ENCODE data around the gene ZNF268.

The ZNF268 gene

DNA sequence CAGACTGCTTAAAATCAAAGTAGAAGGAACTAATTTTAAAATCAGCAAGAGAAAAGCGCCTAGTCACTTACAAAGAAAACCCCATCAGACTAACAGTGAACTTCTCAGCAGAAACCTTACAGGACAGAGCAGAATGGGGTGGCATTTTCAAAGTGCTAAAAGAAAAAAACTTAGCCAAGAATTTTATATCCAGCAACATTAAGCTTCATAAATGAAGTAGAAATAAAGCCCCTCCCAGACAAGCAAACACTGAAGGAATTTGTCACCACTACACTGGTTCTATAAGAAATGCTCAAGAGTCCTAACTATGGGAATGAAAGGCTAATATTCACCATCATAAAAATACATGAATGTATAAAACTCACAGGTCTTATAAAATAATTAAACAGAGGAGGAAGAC is 6.4 kb upstream of the ZNF268 start:
- POLR2A ChIA-PET: no interaction called here
- H3K4me1 ChIP-seq (ENCODE audit: control insufficient read depth, insufficient read depth, low read length): no peaks in the 10 kb centered on the region
- peaks cover 3% of the 10 kb centered on the region for H3K9me3 ChIP-seq (ENCODE audit: control insufficient read depth, insufficient read depth, low read depth, low read length)
- TF ChIP-seq SETDB1 (IDR thresholded peaks at IDR 0.05; ENCODE audit: insufficient read length, low read length) (peak; percentile 90), EGR2 (tag by site-specific recombination; IDR thresholded peaks at IDR 0.05; ENCODE audit: low read depth) (no peak), ZIC2 (tag by site-specific recombination; IDR thresholded peaks at IDR 0.05) (no peak), ZNF510 (tag by site-specific recombination; IDR thresholded peaks at IDR 0.05; ENCODE audit: insufficient replicate concordance) (peak; percentile 14), ZEB2 (tag by site-specific recombination; IDR thresholded peaks at IDR 0.05) (no peak), ZNF768 (tag by site-specific recombination; IDR thresholded peaks at IDR 0.05) (no peak), ZNF423 (tag by site-specific recombination; IDR thresholded peaks at IDR 0.05) (no peak), TRIM28 (IDR thresholded peaks at IDR 0.05; ENCODE audit: borderline replicate concordance, low read length) (no peak), YY1 (tag by site-specific recombination; IDR thresholded peaks at IDR 0.05) (no peak), ZNF626 (tag by site-specific recombination; IDR thresholded peaks at IDR 0.05) (0 out of 2 replicates have a peak, but pooled peaks have one; percentile 63), ZNF623 (tag by site-specific recombination; IDR thresholded peaks at IDR 0.05) (no peak), ZNF404 (tag by site-specific recombination; IDR thresholded peaks at IDR 0.05) (no peak), ZNF184 (tag by site-specific recombination; IDR thresholded peaks at IDR 0.05) (0 out of 2 replicates have a peak, but pooled peaks have one; percentile 37), SCRT2 (tag by site-specific recombination; IDR thresholded peaks at IDR 0.05) (no peak)
- TF ChIP-seq, protein P1, sequence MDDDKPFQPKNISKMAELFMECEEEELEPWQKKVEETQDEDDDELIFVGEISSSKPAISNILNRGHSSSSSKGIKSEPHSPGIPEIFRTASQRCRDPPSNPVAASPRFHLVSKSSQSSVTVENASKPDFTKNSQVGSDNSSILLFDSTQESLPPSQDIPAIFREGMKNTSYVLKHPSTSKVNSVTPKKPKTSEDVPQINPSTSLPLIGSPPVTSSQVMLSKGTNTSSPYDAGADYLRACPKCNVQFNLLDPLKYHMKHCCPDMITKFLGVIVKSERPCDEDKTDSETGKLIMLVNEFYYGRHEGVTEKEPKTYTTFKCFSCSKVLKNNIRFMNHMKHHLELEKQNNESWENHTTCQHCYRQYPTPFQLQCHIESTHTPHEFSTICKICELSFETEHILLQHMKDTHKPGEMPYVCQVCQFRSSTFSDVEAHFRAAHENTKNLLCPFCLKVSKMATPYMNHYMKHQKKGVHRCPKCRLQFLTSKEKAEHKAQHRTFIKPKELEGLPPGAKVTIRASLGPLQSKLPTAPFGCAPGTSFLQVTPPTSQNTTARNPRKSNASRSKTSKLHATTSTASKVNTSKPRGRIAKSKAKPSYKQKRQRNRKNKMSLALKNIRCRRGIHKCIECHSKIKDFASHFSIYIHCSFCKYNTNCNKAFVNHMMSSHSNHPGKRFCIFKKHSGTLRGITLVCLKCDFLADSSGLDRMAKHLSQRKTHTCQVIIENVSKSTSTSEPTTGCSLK (tag by site-specific recombination; IDR thresholded peaks at IDR 0.05): no peak
- TF ChIP-seq, protein P2, sequence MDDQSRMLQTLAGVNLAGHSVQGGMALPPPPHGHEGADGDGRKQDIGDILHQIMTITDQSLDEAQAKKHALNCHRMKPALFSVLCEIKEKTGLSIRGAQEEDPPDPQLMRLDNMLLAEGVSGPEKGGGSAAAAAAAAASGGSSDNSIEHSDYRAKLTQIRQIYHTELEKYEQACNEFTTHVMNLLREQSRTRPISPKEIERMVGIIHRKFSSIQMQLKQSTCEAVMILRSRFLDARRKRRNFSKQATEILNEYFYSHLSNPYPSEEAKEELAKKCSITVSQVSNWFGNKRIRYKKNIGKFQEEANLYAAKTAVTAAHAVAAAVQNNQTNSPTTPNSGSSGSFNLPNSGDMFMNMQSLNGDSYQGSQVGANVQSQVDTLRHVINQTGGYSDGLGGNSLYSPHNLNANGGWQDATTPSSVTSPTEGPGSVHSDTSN (CRISPR knock-in tag; IDR thresholded peaks at IDR 0.05): no peak
- no peak overlapping the region for H3K27ac ChIP-seq (ENCODE audit: extremely low read depth, low read depth, low read length)
- no peak overlapping the region for H3K4me3 ChIP-seq (ENCODE audit: low read depth, low read length)
- no peaks in the 10 kb centered on the region for H3K36me3 ChIP-seq (ENCODE audit: control insufficient read depth in 2 of 2, insufficient read depth in 1 of 2, low read length in 2 of 2)
- CTCF ChIA-PET: no interaction called here

DNA sequence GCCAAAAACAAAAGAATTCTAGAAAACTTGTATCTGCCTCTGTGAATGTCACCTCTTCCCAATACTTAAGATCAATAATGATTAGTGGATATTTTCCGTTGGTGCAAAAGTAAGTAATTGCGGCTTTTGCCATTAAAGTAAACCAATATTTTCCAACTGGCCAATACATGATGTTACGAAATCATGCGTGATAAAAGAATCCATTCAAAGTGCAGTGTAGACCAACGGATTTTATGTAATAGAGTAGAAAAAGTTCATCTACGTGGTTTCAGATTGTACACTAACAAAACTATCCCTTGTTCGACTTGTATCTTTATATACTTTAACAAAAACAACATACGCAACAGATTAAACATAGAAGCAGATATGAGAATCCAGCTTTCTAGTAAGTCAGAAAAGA is 626 bp upstream of the ZNF268 start:
- ChIA-PET POLR2A (interaction anchor here (0.7 to 1.7 kb wide), 3 partner anchors 51 to 194 kb away, joined by 3 to 12 read pairs (median 7); partner anchors contain the start of genes ZNF10, ZNF26 and ZNF891), CTCF (interaction anchor here (0.5 to 1.7 kb wide), 9 partner anchors 9 to 473 kb away, joined by 3 to 8 read pairs (median 3); no protein-coding TSS in a partner anchor)
- no peak overlapping the region for H3K4me3 ChIP-seq (ENCODE audit: low read depth, low read length)
- no peak for TF ChIP-seq ZNF777 (tag by site-specific recombination; IDR thresholded peaks at IDR 0.05; ENCODE audit: borderline replicate concordance)
- TF ChIP-seq, protein P3, sequence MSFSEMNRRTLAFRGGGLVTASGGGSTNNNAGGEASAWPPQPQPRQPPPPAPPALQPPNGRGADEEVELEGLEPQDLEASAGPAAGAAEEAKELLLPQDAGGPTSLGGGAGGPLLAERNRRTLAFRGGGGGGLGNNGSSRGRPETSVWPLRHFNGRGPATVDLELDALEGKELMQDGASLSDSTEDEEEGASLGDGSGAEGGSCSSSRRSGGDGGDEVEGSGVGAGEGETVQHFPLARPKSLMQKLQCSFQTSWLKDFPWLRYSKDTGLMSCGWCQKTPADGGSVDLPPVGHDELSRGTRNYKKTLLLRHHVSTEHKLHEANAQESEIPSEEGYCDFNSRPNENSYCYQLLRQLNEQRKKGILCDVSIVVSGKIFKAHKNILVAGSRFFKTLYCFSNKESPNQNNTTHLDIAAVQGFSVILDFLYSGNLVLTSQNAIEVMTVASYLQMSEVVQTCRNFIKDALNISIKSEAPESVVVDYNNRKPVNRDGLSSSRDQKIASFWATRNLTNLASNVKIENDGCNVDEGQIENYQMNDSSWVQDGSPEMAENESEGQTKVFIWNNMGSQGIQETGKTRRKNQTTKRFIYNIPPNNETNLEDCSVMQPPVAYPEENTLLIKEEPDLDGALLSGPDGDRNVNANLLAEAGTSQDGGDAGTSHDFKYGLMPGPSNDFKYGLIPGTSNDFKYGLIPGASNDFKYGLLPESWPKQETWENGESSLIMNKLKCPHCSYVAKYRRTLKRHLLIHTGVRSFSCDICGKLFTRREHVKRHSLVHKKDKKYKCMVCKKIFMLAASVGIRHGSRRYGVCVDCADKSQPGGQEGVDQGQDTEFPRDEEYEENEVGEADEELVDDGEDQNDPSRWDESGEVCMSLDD (tag by site-specific recombination; IDR thresholded peaks at IDR 0.05): no peak
- no peak for TF ChIP-seq ZNF133 (tag by site-specific recombination; IDR thresholded peaks at IDR 0.05)
- TF ChIP-seq, protein P4, sequence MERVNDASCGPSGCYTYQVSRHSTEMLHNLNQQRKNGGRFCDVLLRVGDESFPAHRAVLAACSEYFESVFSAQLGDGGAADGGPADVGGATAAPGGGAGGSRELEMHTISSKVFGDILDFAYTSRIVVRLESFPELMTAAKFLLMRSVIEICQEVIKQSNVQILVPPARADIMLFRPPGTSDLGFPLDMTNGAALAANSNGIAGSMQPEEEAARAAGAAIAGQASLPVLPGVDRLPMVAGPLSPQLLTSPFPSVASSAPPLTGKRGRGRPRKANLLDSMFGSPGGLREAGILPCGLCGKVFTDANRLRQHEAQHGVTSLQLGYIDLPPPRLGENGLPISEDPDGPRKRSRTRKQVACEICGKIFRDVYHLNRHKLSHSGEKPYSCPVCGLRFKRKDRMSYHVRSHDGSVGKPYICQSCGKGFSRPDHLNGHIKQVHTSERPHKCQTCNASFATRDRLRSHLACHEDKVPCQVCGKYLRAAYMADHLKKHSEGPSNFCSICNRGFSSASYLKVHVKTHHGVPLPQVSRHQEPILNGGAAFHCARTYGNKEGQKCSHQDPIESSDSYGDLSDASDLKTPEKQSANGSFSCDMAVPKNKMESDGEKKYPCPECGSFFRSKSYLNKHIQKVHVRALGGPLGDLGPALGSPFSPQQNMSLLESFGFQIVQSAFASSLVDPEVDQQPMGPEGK (tag by site-specific recombination; IDR thresholded peaks at IDR 0.05): no peak
- no peak for TF ChIP-seq ZNF23 (tag by site-specific recombination; IDR thresholded peaks at IDR 0.05; ENCODE audit: borderline replicate concordance)
- peaks cover 25 to 34% of the 10 kb centered on the region in 2 experiments for H3K36me3 ChIP-seq (ENCODE audit: control insufficient read depth in 2 of 2, insufficient read depth in 1 of 2, low read length in 2 of 2)
- H3K27ac ChIP-seq (ENCODE audit: extremely low read depth, low read depth, low read length): no peak overlapping the region
- peaks cover 4% of the 10 kb centered on the region; the same call in 1 of the 2 replicates for H3K9me3 ChIP-seq (ENCODE audit: control insufficient read depth, insufficient read depth, low read depth, low read length)
- no peaks in the 10 kb centered on the region for H3K4me1 ChIP-seq (ENCODE audit: control insufficient read depth, insufficient read depth, low read length)

Data from HEK293 (cell line).